Islet of Langerhans (tissue), 1 donor: Measurements from ENCODE around the gene SPI1.
"Not testable (repeated sequence)": the region's sequence is repeated elsewhere in the genome, so short reads cannot be mapped to it uniquely, and the experiment has no call there.

Experiments used
- FAIRE-seq: peaks from one replicate; lab custom pipeline; 2011; peaks lifted over from hg19 to GRCh38; lab: Jason Lieb, UNC

The SPI1 gene

DNA sequence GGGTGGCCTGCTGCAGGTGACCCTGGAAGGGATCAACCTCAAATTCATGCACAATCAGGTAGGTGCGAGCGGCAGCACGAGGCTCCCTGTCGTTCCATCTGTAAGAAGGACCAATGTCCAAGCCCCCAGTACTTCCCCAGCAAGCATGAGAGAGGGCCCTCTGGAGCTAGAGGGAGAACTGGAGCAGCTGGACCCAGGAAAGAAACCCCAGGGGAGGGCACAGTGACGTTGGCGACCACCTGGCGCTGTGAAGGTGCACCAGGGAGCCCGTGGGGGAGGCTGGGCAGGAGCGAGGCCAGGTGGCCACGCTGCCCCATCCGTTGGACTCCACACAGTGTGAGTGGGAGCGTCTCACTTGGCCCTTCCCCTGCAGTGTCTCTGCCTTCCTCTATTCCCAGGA is 53.8 kb downstream of the SPI1 start:
- FAIRE-seq, result no peak

DNA sequence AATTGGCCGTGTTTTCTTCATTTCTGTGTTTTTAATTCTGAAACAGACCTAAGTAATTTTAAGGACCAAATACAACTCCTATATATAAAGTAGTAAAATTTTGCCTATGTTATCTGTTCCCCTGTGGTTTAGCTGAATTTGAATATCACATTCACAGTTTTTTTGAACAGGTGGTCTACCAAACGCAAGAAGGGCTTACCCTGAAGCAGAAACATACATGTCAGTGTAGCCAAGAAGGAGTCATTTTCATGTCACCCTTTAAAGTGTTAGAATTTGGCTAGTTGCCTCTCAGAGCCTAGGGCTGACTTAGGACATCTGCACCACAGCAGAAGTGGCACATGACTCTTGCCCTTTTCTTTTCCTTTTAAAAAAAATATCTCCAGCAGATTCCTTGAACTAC is 60.2 kb downstream of the SPI1 start:
- FAIRE-seq, result no peak

DNA sequence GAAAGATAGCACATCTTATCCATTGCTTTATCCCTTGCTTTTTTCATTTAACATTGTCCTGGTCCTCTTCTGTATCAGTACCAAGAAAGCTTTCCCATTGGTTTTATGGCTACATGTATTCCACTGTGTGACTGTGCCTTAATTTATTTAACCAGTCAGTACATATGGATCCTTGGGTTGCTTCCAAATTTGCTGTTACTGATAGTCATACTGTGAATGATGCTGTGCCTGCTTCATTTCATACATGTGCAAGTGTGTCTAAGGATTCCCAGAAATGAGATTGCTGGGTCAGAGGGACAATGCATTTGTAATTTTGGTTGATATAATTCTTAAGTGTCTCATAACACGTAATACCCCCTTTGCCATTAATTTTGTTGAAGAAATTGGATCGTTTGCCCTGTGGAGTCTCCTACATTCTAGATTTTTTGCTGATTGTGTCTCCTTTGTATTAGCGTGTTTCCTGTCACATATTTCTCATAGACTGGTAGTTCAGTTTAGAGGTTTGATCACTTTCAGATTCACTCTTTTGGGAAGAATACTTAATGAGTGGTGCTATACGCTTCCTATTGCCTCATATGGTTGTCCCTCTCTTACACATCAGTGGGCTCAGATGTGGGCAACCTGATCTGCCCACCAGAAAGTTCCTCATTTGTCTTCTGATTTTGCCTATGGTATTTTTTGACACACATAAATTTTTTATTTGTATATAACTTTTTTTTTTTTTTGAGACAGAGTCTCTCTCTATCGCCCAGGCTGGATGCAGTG is 61.1 kb downstream of the SPI1 start:
- no peak for FAIRE-seq

DNA sequence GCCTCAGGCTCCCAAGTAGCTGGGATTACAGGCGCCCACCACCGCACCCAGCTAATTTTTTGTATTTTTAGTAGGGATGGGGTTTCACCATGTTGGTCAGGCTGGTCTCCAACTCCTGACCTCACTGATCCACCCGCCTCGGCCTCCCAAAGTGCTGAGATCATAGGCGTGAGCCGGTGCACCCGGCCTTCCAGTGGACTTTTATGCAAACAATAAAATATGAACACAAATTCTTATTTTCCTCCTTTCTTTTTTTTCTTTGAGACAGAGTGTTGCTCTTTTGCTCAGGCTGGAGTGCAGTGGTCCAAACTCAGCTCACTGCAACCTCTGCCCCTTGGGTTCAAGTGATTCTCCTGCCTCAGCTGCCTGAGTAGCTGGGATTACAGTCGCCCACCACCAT is 61.8 kb downstream of the SPI1 start:
- not testable (repeated sequence) for FAIRE-seq

DNA sequence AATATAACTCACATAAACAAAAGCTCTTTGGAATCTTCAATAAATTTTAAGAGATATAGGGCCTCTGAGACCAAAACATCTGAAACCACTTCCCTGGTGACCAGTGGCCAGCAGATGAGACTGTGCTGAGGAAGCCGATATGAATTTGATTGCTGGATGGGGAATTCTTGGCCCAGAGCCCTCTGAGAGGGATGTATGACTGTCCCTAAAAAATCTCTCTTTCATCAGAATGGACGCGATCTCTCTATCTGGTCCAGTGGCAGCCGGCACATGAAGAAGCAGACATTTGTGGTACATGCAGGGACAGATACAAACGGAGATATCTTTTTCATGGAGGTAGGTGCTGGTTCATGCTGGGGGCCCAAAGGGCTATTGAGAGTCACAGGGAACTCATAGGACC is 63.4 kb downstream of the SPI1 start:
- FAIRE-seq, result no peak

DNA sequence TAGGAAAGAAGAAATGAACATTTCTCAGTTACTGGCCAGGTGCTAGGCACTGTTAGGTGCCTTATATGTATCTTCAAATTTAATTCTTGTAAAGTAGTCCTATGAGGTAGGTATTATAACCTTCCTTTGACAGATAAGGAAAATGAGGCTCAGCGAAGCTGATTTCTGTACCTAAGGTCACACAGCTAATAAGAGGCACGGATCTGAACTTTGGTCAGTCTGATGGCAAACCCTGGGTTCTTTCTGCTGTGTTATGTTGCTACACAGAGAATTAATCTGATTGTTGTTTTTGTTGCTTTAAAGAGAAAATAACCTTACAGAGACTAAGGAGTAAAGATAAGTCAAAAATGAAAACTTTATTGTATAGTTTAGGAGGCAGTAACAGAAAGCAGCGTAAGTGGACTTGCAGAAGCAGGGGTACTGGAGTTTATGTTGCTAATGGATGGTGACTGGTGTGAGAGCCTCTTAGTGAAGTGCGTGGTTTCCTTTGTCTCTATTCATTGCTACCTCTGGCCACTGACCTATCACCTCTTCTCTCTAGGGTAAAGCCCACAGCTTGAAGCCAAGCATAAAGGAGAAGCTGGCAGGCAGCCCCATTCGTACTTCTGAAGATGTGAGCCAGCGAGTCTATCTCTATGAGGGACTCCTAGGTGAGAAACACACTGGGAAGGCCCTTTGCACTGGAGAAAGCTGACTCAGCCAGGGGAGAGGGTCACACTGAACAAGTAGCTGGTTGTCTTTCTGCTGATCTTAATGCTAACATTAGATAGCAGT is 70.1 kb downstream of the SPI1 start:
- no peak for FAIRE-seq

DNA sequence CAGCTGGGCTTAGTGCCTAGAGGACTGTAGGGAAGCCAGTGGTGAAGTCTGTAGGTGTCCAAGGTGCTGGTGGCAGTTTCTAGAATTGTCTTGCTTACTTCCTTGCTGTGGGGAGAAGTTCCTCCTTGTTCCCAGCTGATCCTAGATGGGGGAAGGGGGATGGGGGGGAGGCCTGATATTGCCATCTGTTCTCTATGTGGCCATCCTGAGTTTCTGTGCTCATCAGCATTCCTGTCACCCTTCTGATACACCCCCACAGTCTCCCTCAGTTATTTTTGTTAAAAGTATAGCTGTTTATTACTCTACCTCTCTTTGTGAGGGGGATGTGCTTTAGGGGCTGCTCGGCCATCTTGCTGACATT is 71.9 kb downstream of the SPI1 start:
- no peak for FAIRE-seq

DNA sequence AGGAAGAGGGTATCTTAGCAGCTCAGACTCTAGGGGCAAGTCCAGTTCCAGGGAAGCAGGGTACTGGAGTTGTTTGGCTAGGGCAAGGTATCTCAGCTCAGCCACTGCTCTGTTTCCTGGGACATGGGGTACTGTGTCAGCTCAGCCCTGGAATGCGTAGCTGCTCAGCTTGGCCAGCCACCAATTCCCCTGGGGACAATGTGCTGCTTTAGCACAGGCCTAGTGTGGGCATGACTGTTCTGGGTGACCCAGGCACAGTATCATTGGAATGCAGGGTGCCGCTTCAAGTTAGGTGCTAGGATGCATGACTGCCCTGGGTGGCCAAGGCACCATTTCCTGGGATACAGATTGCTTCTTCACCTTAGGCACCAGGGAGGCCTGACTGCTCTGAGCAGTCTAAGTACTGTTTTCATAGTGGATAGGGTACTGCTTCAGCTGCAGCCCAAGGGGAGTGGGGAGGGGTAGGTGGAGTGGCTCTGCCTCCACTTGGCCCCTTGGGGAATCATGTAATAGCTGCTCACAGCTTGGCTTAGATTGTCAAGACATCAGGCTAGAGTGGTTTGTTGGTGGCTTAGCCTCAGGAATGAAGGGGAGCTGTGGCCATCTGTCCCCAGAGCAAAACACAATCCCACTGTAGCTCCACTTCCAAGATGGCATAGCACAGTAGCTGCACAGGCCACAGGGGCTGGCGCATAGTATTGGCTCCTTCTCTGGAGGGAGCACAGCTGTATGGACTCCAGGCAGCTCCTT is 72.4 kb downstream of the SPI1 start:
- no peak for FAIRE-seq
